ENCODE results near the gene SH3RF3. TPM values are rescaled to one million over a fixed set of nuclear protein-coding genes. Genes with fewer than 3 reads are reported as not detected.

Gene SH3RF3
- polyA plus RNA-seq, 1 of the 3 experiments (the other 2 are of a cell fraction) = 1.9 TPM

DNA sequence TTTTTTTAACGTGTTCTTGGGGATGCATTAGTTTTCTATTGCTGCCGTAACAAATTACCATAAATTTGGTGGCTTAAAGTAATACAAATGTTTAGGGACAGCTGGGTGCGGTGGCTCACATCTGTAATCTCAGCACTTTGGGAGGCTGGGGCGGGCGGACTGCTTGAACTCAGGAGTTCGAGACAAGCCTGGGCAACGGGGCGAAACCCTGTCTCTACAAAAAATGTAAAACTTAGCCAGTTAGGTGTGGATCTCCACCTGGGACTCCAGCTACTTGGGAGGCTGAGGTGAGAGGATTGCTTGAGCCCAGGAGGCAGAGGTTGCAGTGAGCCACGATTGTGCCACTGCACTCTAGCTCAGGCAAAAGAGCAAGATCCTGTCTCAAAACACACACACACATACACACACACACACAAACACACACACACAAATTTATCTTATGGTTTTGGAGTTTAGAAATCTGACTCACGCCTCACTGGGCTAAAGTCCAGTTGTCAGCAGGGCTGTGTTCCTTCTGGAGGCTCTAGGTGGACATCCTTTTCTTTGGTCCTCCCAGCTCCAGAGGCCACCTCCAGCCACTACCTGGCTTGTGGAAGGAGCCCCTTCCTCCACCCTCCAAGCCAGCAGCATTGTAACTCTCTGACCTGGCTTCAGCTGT is 408.7 kb downstream of the SH3RF3 start:
- Histone ChIP-seq H3K9me2 (no peaks in the 10 kb centered on the region), H3K27ac (ENCODE audit: low read depth in 2 of 2, low read length in 1 of 2) (no peak overlapping the region), H3K27me3 (ENCODE audit: insufficient read depth) (no peaks in the 10 kb centered on the region), H3K4me1 (ENCODE audit: control insufficient read depth in 1 of 2, insufficient read depth in 2 of 2, low read depth in 1 of 2, low read length in 1 of 2) (peaks cover 0 to 10% of the 10 kb centered on the region in 2 experiments; a peak in 1 of 4 replicates), H3K79me2 (ENCODE audit: insufficient read depth) (no peaks in the 10 kb centered on the region), H3K4me2 (no peak overlapping the region), H3F3A (replicated peaks; ENCODE audit: insufficient read depth) (no peaks in the 10 kb centered on the region), H4K20me1 (ENCODE audit: insufficient read depth) (no peaks in the 10 kb centered on the region), H3K36me3 (replicated peaks in 1 of 2; ENCODE audit: control insufficient read depth in 1 of 2, insufficient read depth in 2 of 2, low read length in 1 of 2) (peaks cover 6 to 14% of the 10 kb centered on the region in 2 experiments), H2AFZ (ENCODE audit: low read depth) (no peak overlapping the region), H3K9me3 (no peaks in the 10 kb centered on the region), H3K4me3 (ENCODE audit: low read depth in 2 of 2, low read length in 1 of 2) (no peak overlapping the region), H3K9ac (no peak overlapping the region)
- TF ChIP-seq GATA2 (CRISPR knock-in tag; IDR thresholded peaks at IDR 0.05) (no peak), RXRA (IDR thresholded peaks at IDR 0.05; ENCODE audit: borderline replicate concordance, low read depth) (no peak), MXI1 (IDR thresholded peaks at IDR 0.05; ENCODE audit: low read depth, low read length) (no peak), EP300 (IDR thresholded peaks at IDR 0.05; ENCODE audit: borderline replicate concordance in 1 of 2, low read depth in 1 of 2, low read length in 1 of 2) (no peak), NFIC (IDR thresholded peaks at IDR 0.05; ENCODE audit: borderline replicate concordance) (no peak), TAF1 (IDR thresholded peaks at IDR 0.05; ENCODE audit: borderline replicate concordance, low read depth, low read length) (no peak), MEF2A (IDR thresholded peaks at IDR 0.05; ENCODE audit: borderline replicate concordance, low read depth) (no peak), FOXJ3 (CRISPR knock-in tag; IDR thresholded peaks at IDR 0.05) (no peak), FOXM1 (IDR thresholded peaks at IDR 0.05; ENCODE audit: low read depth) (no peak), TCF12 (IDR thresholded peaks at IDR 0.05) (no peak), RAD21 (IDR thresholded peaks at IDR 0.05; ENCODE audit: low read length) (no peak), FOSL2 (IDR thresholded peaks at IDR 0.05; ENCODE audit: borderline replicate concordance, low read depth) (no peak)
- TF ChIP-seq, protein P1, sequence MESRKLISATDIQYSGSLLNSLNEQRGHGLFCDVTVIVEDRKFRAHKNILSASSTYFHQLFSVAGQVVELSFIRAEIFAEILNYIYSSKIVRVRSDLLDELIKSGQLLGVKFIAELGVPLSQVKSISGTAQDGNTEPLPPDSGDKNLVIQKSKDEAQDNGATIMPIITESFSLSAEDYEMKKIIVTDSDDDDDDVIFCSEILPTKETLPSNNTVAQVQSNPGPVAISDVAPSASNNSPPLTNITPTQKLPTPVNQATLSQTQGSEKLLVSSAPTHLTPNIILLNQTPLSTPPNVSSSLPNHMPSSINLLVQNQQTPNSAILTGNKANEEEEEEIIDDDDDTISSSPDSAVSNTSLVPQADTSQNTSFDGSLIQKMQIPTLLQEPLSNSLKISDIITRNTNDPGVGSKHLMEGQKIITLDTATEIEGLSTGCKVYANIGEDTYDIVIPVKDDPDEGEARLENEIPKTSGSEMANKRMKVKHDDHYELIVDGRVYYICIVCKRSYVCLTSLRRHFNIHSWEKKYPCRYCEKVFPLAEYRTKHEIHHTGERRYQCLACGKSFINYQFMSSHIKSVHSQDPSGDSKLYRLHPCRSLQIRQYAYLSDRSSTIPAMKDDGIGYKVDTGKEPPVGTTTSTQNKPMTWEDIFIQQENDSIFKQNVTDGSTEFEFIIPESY (IDR thresholded peaks at IDR 0.05; ENCODE audit: borderline replicate concordance, low read depth) = no peak
- ChIA-PET POLR2A (no interaction called here), CTCF (interaction anchor here (1.0 kb wide), 1 partner anchor 8 kb away, joined by 5 read pairs; no protein-coding TSS in a partner anchor)
- WGBS (ENCODE audit: low lambda C conversion rate) = 94% methylated on average over 9 of the region's 10 CpGs
- no peak for DNase-seq

DNA sequence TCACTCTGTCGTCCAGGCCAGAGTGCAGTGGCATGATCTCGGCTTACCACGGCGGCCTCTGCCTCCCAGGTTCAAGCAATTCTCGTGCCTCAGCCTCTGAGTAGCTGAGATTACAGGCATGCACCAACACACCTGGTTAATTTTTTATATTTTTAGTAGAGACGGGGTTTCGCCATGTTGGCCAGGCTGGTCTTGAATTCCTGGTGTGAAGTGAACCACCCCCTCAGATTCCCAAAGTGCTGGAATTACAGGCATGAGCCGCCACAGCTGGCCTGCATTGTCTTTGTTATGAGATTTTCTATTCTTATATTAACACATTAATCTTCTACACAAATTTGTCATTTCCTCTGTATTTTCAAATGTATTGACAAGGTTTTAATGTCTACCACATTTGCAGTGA is 409.5 kb downstream of the SH3RF3 start:
- CTCF ChIA-PET = no interaction called here
- no peaks in the 10 kb centered on the region for H3F3A ChIP-seq (replicated peaks; ENCODE audit: insufficient read depth)

More for the DNA sequence above, 409.5 kb downstream of the SH3RF3 start:
- no peaks in the 10 kb centered on the region for H4K20me1 ChIP-seq (ENCODE audit: insufficient read depth)
- H3K79me2 ChIP-seq (ENCODE audit: insufficient read depth) = no peaks in the 10 kb centered on the region
- POLR2A ChIA-PET = no interaction called here
- H3K9me3 ChIP-seq = no peaks in the 10 kb centered on the region
- H3K36me3 ChIP-seq (replicated peaks in 1 of 2; ENCODE audit: control insufficient read depth in 1 of 2, insufficient read depth in 2 of 2, low read length in 1 of 2) = peaks cover 8 to 21% of the 10 kb centered on the region in 2 experiments
- H3K27ac ChIP-seq (ENCODE audit: low read depth in 2 of 2, low read length in 1 of 2) = no peak overlapping the region
- TF ChIP-seq NRF1 (IDR thresholded peaks at IDR 0.05; ENCODE audit: low read depth, low read length) (no peak), MEF2A (IDR thresholded peaks at IDR 0.05; ENCODE audit: borderline replicate concordance, low read depth) (no peak)
- H3K9ac ChIP-seq = no peak overlapping the region
- DNase-seq = no peak
- H2AFZ ChIP-seq (ENCODE audit: low read depth) = no peak overlapping the region
- H3K4me3 ChIP-seq (ENCODE audit: low read depth in 2 of 2, low read length in 1 of 2) = no peak overlapping the region
- H3K27me3 ChIP-seq (ENCODE audit: insufficient read depth) = no peaks in the 10 kb centered on the region
- no peaks in the 10 kb centered on the region for H3K9me2 ChIP-seq
- H3K4me2 ChIP-seq = no peak overlapping the region
- 94% methylated on average over 8 of the region's 8 CpGs for WGBS (ENCODE audit: low lambda C conversion rate)
- peaks cover 0 to 5% of the 10 kb centered on the region in 2 experiments; a peak in 1 of 4 replicates for H3K4me1 ChIP-seq (ENCODE audit: control insufficient read depth in 1 of 2, insufficient read depth in 2 of 2, low read depth in 1 of 2, low read length in 1 of 2)

Measured in SK-N-SH (cell line).